Bone marrow (tissue), 2 donors: Measurements from ENCODE around the gene ZNF235.
"Not testable (repeated sequence)": the region's sequence is repeated elsewhere in the genome, so short reads cannot be mapped to it uniquely, and the experiment has no call there.

Source experiments
- DNase-seq, 2 donors: peaks; one replicate each; lab custom pipeline; 2025; lab: John Stamatoyannopoulos, UW

The ZNF235 gene

GRCh38 chr19:44304659-44305193, at the start of gene ZNF235:
Gene ZNF235, minus strand, starts transcription at chr19:44305025. Its CDS starts 1,621 bp downstream, at chr19:44303404.
- DNase-seq, result peak; percentile 45 to 94

- no peak for DNase-seq
Observed at GRCh38 chr19:44346556-44346955, 41.7 kb upstream of the ZNF235 start.

GRCh38 chr19:44345959-44346358, 41.1 kb upstream of the ZNF235 start:
- DNase-seq, result no peak

- DNase-seq, result no peak
Observed at GRCh38 chr19:44344255-44344654, 39.4 kb upstream of the ZNF235 start.

GRCh38 chr19:44341794-44342193, 37.0 kb upstream of the ZNF235 start:
- DNase-seq, result no peak

- DNase-seq, result not testable (repeated sequence)
Observed at GRCh38 chr19:44334639-44335038, 29.8 kb upstream of the ZNF235 start.

GRCh38 chr19:44332145-44332544, 27.3 kb upstream of the ZNF235 start:
- no peak for DNase-seq

GRCh38 chr19:44315883-44316282, 11.1 kb upstream of the ZNF235 start:
- DNase-seq, result no peak

GRCh38 chr19:44313231-44313630, 8.4 kb upstream of the ZNF235 start:
- DNase-seq, result no peak

- DNase-seq, result no peak
Observed at GRCh38 chr19:44308011-44308410, 3.2 kb upstream of the ZNF235 start.

- no peak for DNase-seq
Observed at GRCh38 chr19:44306283-44306682, 1.5 kb upstream of the ZNF235 start.

GRCh38 chr19:44305457-44305856, 632 bp upstream of the ZNF235 start:
- no peak for DNase-seq

GRCh38 chr19:44303976-44304568, 753 bp downstream of the ZNF235 start:
- no peak for DNase-seq

- no peak for DNase-seq
Observed at GRCh38 chr19:44303320-44303719, 1.5 kb downstream of the ZNF235 start.

- no peak for DNase-seq
Observed at GRCh38 chr19:44284968-44285367, 19.9 kb downstream of the ZNF235 start.

- no peak for DNase-seq
Observed at GRCh38 chr19:44282846-44283245, 22.0 kb downstream of the ZNF235 start.

- DNase-seq, result no peak
Observed at GRCh38 chr19:44280916-44281315, 23.9 kb downstream of the ZNF235 start.

- no peak for DNase-seq
Observed at GRCh38 chr19:44278181-44278690, 26.6 kb downstream of the ZNF235 start.

- no peak for DNase-seq
Observed at GRCh38 chr19:44277331-44277730, 27.5 kb downstream of the ZNF235 start.

- DNase-seq, result no peak
Observed at GRCh38 chr19:44260695-44261446, 44.0 kb downstream of the ZNF235 start.

- no peak for DNase-seq
Observed at GRCh38 chr19:44260343-44260681, 44.5 kb downstream of the ZNF235 start.

- DNase-seq, result no peak
Observed at GRCh38 chr19:44258835-44259413, 45.9 kb downstream of the ZNF235 start.

GRCh38 chr19:44258136-44258535, 46.7 kb downstream of the ZNF235 start:
- no peak for DNase-seq
